ENCODE results near the gene RWDD2A. TPM values are rescaled to one million over a fixed set of nuclear protein-coding genes. Genes with fewer than 3 reads are reported as not detected.

RWDD2A gene
- total and polyA plus RNA-seq, 9 of the 15 experiments (the other 6 are each of a cell fraction or from before 2014, with no cell fraction given) = 1.6 to 4.7 (median 2.1) TPM

DNA sequence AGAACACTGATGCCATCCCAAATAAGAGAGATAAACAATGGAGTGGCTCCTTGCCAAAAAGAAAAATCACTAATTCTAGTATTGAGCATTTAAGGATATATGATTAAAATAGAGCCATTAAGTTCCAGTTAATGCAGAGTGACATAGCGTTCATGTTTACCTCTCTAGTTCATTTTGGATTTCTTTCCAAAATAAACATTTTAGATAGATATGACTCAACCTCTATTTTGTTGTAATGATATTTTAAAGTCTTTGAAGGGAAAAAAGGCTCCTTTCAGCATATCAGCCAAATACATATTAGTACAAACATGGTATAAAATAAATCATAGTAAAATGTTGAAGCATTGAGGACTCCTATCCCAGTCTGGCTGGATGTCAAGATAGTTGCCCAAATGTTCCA is 33.4 kb downstream of the RWDD2A start:
- no TSS peak for BruUV-seq (replicated peaks)
- H3K4me2 ChIP-seq (ENCODE audit: insufficient read depth, low read length) = no peak overlapping the region
- POLR2A ChIA-PET = no interaction called here
- no peak overlapping the region for H2AFZ ChIP-seq (ENCODE audit: low read depth, low read length)
- 84% methylated on average over 1 of the region's 1 CpG for WGBS (ENCODE audit: insufficient coverage, low coverage, missing lambda C conversion rate)
- DNase-seq (ENCODE audit: extremely low read depth in 1 of 4, low spot score in 3 of 4) = no peak
- no peak for ATAC-seq
- FAIRE-seq = no peak
- no peak overlapping the region for H3K4me3 ChIP-seq
- H4K20me1 ChIP-seq (replicated peaks; ENCODE audit: control insufficient read depth, insufficient read depth, low read length) = no peaks in the 10 kb centered on the region
- no peaks in the 10 kb centered on the region for H3K36me3 ChIP-seq (ENCODE audit: control insufficient read depth, insufficient read depth, low read length)
- no peak overlapping the region for H3K27ac ChIP-seq (ENCODE audit: extremely low read depth, low read depth, low read length)
- no peak overlapping the region for H3K9ac ChIP-seq (ENCODE audit: insufficient read depth in 1 of 2, low read depth in 2 of 2, low read length in 2 of 2)
- in situ Hi-C loops (cut with MboI) = no loop called here
- H3K9me3 ChIP-seq (replicated peaks; ENCODE audit: control insufficient read depth, insufficient read depth, low read depth, low read length) = no peaks in the 10 kb centered on the region
- intact Hi-C loops (cut with micrococcal nuclease) = no loop called here
- H3K4me1 ChIP-seq (replicated peaks in 1 of 2; ENCODE audit: control insufficient read depth in 2 of 2, insufficient read depth in 2 of 2, low read length in 2 of 2) = no peaks in the 10 kb centered on the region
- no peaks in the 10 kb centered on the region for H3K79me2 ChIP-seq (ENCODE audit: control insufficient read depth, insufficient read depth, low read length)
- CTCF ChIA-PET (ENCODE audit: low intra/inter-chr PET ratio) = no interaction called here
- H3K9me1 ChIP-seq (ENCODE audit: control insufficient read depth, insufficient read depth, low read length) = no peaks in the 10 kb centered on the region
- H3K27me3 ChIP-seq (ENCODE audit: control insufficient read depth in 2 of 2, insufficient read depth in 2 of 2, low read length in 2 of 2) = no peaks in the 10 kb centered on the region
- TF ChIP-seq MAFK (IDR thresholded peaks at IDR 0.05; ENCODE audit: low read length) (no peak), RAD51 (IDR thresholded peaks at IDR 0.05; ENCODE audit: borderline replicate concordance, low read depth) (no peak), NR2C2 (CRISPR knock-in tag; IDR thresholded peaks at IDR 0.05) (no peak), NR2C2 (tag; IDR thresholded peaks at IDR 0.05) (no peak), DDX20 (tag; IDR thresholded peaks at IDR 0.05; ENCODE audit: low read depth) (no peak), PHF20 (IDR thresholded peaks at IDR 0.05; ENCODE audit: partially characterized antibody) (no peak), ZNF764 (CRISPR knock-in tag; IDR thresholded peaks at IDR 0.05; ENCODE audit: low read depth) (no peak), DIDO1 (tag; IDR thresholded peaks at IDR 0.05; ENCODE audit: low read depth) (no peak), ZNF436 (CRISPR knock-in tag; IDR thresholded peaks at IDR 0.05) (no peak), NFYB (IDR thresholded peaks at IDR 0.05; ENCODE audit: extremely low read depth, insufficient read length) (no peak), ZFX (CRISPR knock-in tag; IDR thresholded peaks at IDR 0.05) (no peak), EP400 (IDR thresholded peaks at IDR 0.05) (no peak)
- TF ChIP-seq, protein P1, sequence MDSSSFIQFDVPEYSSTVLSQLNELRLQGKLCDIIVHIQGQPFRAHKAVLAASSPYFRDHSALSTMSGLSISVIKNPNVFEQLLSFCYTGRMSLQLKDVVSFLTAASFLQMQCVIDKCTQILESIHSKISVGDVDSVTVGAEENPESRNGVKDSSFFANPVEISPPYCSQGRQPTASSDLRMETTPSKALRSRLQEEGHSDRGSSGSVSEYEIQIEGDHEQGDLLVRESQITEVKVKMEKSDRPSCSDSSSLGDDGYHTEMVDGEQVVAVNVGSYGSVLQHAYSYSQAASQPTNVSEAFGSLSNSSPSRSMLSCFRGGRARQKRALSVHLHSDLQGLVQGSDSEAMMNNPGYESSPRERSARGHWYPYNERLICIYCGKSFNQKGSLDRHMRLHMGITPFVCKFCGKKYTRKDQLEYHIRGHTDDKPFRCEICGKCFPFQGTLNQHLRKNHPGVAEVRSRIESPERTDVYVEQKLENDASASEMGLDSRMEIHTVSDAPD (CRISPR knock-in tag; IDR thresholded peaks at IDR 0.05) = no peak
- TF ChIP-seq, protein P2, sequence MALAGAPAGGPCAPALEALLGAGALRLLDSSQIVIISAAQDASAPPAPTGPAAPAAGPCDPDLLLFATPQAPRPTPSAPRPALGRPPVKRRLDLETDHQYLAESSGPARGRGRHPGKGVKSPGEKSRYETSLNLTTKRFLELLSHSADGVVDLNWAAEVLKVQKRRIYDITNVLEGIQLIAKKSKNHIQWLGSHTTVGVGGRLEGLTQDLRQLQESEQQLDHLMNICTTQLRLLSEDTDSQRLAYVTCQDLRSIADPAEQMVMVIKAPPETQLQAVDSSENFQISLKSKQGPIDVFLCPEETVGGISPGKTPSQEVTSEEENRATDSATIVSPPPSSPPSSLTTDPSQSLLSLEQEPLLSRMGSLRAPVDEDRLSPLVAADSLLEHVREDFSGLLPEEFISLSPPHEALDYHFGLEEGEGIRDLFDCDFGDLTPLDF (CRISPR knock-in tag; IDR thresholded peaks at IDR 0.05) = no peak
- TF ChIP-seq, protein P3, sequence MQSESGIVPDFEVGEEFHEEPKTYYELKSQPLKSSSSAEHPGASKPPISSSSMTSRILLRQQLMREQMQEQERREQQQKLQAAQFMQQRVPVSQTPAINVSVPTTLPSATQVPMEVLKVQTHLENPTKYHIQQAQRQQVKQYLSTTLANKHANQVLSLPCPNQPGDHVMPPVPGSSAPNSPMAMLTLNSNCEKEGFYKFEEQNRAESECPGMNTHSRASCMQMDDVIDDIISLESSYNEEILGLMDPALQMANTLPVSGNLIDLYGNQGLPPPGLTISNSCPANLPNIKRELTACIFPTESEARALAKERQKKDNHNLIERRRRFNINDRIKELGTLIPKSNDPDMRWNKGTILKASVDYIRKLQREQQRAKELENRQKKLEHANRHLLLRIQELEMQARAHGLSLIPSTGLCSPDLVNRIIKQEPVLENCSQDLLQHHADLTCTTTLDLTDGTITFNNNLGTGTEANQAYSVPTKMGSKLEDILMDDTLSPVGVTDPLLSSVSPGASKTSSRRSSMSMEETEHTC (IDR thresholded peaks at IDR 0.05) = no peak
- TF ChIP-seq, protein P4, sequence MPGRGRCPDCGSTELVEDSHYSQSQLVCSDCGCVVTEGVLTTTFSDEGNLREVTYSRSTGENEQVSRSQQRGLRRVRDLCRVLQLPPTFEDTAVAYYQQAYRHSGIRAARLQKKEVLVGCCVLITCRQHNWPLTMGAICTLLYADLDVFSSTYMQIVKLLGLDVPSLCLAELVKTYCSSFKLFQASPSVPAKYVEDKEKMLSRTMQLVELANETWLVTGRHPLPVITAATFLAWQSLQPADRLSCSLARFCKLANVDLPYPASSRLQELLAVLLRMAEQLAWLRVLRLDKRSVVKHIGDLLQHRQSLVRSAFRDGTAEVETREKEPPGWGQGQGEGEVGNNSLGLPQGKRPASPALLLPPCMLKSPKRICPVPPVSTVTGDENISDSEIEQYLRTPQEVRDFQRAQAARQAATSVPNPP (IDR thresholded peaks at IDR 0.05; ENCODE audit: borderline replicate concordance, insufficient read depth, insufficient read length) = no peak
- TF ChIP-seq, protein P5, sequence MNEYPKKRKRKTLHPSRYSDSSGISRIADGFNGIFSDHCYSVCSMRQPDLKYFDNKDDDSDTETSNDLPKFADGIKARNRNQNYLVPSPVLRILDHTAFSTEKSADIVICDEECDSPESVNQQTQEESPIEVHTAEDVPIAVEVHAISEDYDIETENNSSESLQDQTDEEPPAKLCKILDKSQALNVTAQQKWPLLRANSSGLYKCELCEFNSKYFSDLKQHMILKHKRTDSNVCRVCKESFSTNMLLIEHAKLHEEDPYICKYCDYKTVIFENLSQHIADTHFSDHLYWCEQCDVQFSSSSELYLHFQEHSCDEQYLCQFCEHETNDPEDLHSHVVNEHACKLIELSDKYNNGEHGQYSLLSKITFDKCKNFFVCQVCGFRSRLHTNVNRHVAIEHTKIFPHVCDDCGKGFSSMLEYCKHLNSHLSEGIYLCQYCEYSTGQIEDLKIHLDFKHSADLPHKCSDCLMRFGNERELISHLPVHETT (CRISPR knock-in tag; conservative IDR thresholded peaks at IDR 0.05 in 1 of 2, IDR thresholded peaks at IDR 0.05 in 1 of 2) = no peak

All from K562 (cell line).